ENCODE results near the gene MLXIP. TPM values are rescaled to one million over a fixed set of nuclear protein-coding genes. Genes with fewer than 3 reads are reported as not detected.

The MLXIP gene
- total RNA-seq, 1 experiment from 2014 or later = 16.7 TPM

- no peak overlapping the region for H3K27ac ChIP-seq (ENCODE audit: low read length)
- peaks cover 4% of the 10 kb centered on the region; the same call in 1 of the 2 replicates for H4K20me1 ChIP-seq (ENCODE audit: low read length)
- H3K9me2 ChIP-seq (replicated peaks; ENCODE audit: low read length) = no peaks in the 10 kb centered on the region
- peaks cover 100% of the 10 kb centered on the region for H3K79me2 ChIP-seq (ENCODE audit: low read length)
- no peak overlapping the region for H3K4me3 ChIP-seq (ENCODE audit: low read length)
- ATAC-seq = no peak
- peaks cover 4% of the 10 kb centered on the region for H3F3A ChIP-seq (ENCODE audit: low read length, unreplicated experiment)
- POLR2A ChIA-PET (ENCODE audit: unreplicated experiment) = interaction anchor here (1.2 kb wide), 1 partner anchor 10 kb away, joined by 11 read pairs; the partner anchor contains the start of gene MLXIP
- no peak for DNase-seq
- H3K4me1 ChIP-seq (ENCODE audit: insufficient read depth, low read length) = no peaks in the 10 kb centered on the region
- H3K9ac ChIP-seq (ENCODE audit: low read length) = no peak overlapping the region
- H3K4me2 ChIP-seq (ENCODE audit: low read length) = no peak overlapping the region
- H3K9me3 ChIP-seq (ENCODE audit: low read length) = no peaks in the 10 kb centered on the region
- BruUV-seq (replicated peaks) = no TSS peak
- H3K27me3 ChIP-seq (ENCODE audit: low read length) = no peaks in the 10 kb centered on the region
- no peak overlapping the region for H2AFZ ChIP-seq (ENCODE audit: low read length)
- intact Hi-C loops (cut with micrococcal nuclease) = no loop called here
- CTCF ChIA-PET = no interaction called here
- peaks cover 5% of the 10 kb centered on the region; the same call in 1 of the 2 replicates for H3K36me3 ChIP-seq (ENCODE audit: low read depth, low read length)
- TF ChIP-seq EZH2phosphoT487 (IDR thresholded peaks at IDR 0.05; ENCODE audit: borderline replicate concordance, low read length) (no peak), CTCF (conservative IDR thresholded peaks at IDR 0.05; ENCODE audit: low read depth, low read length) (no peak), EZH2 (IDR thresholded peaks at IDR 0.05; ENCODE audit: low read length, unreplicated experiment) (no peak)
These were observed 9.7 kb downstream of the MLXIP start for GRCh38 chr12:122088179-122088810.

- Histone ChIP-seq H3K27ac (ENCODE audit: low read length) (no peak overlapping the region), H2AFZ (ENCODE audit: low read length) (no peak overlapping the region), H3K4me2 (ENCODE audit: low read length) (no peak overlapping the region), H3K9ac (ENCODE audit: low read length) (no peak overlapping the region), H3K4me1 (ENCODE audit: insufficient read depth, low read length) (no peaks in the 10 kb centered on the region), H3K27me3 (ENCODE audit: low read length) (no peaks in the 10 kb centered on the region), H3K79me2 (ENCODE audit: low read length) (peaks cover 100% of the 10 kb centered on the region), H3F3A (ENCODE audit: low read length, unreplicated experiment) (peaks cover 4% of the 10 kb centered on the region), H3K36me3 (ENCODE audit: low read depth, low read length) (peaks cover 5% of the 10 kb centered on the region; the same call in 1 of the 2 replicates), H3K4me3 (ENCODE audit: low read length) (no peak overlapping the region), H3K9me2 (replicated peaks; ENCODE audit: low read length) (no peaks in the 10 kb centered on the region), H4K20me1 (ENCODE audit: low read length) (peaks cover 4% of the 10 kb centered on the region; the same call in 1 of the 2 replicates), H3K9me3 (ENCODE audit: low read length) (no peaks in the 10 kb centered on the region)
- no TSS peak for BruUV-seq (replicated peaks)
- ATAC-seq = no peak
- intact Hi-C loops (cut with micrococcal nuclease) = no loop called here
- POLR2A ChIA-PET (ENCODE audit: unreplicated experiment) = no interaction called here
- CTCF ChIA-PET = no interaction called here
- TF ChIP-seq EZH2 (IDR thresholded peaks at IDR 0.05; ENCODE audit: low read length, unreplicated experiment) (no peak), CTCF (conservative IDR thresholded peaks at IDR 0.05; ENCODE audit: low read depth, low read length) (no peak), EZH2phosphoT487 (IDR thresholded peaks at IDR 0.05; ENCODE audit: borderline replicate concordance, low read length) (no peak)
- no peak for DNase-seq
These were observed 10.5 kb downstream of the MLXIP start for GRCh38 chr12:122089077-122089476.

GRCh38 chr12:122090759-122091515 is 12.4 kb downstream of the MLXIP start:
- H3K9ac ChIP-seq (ENCODE audit: low read length) = no peak overlapping the region
- H2AFZ ChIP-seq (ENCODE audit: low read length) = no peak overlapping the region
- H3K4me1 ChIP-seq (ENCODE audit: insufficient read depth, low read length) = no peaks in the 10 kb centered on the region
- DNase-seq = no peak
- H3K9me2 ChIP-seq (replicated peaks; ENCODE audit: low read length) = no peaks in the 10 kb centered on the region
- H3K27me3 ChIP-seq (ENCODE audit: low read length) = no peaks in the 10 kb centered on the region
- H3K4me3 ChIP-seq (ENCODE audit: low read length) = no peak overlapping the region
- TF ChIP-seq CTCF (conservative IDR thresholded peaks at IDR 0.05; ENCODE audit: low read depth, low read length) (no peak), EZH2 (IDR thresholded peaks at IDR 0.05; ENCODE audit: low read length, unreplicated experiment) (no peak)
- CTCF ChIA-PET = no interaction called here
- H3K36me3 ChIP-seq (ENCODE audit: low read depth, low read length) = no peaks in the 10 kb centered on the region; the same call in 1 of the 2 replicates
- no peak overlapping the region for H3K27ac ChIP-seq (ENCODE audit: low read length)
- intact Hi-C loops (cut with micrococcal nuclease) = no loop called here
- peaks cover 4% of the 10 kb centered on the region for H3F3A ChIP-seq (ENCODE audit: low read length, unreplicated experiment)
- BruUV-seq (replicated peaks) = no TSS peak
- no peak for ATAC-seq
- H4K20me1 ChIP-seq (ENCODE audit: low read length) = peaks cover 4% of the 10 kb centered on the region; the same call in 1 of the 2 replicates
- POLR2A ChIA-PET (ENCODE audit: unreplicated experiment) = no interaction called here
- H3K4me2 ChIP-seq (ENCODE audit: low read length) = no peak overlapping the region
- H3K79me2 ChIP-seq (ENCODE audit: low read length) = peaks cover 97% of the 10 kb centered on the region
- H3K9me3 ChIP-seq (ENCODE audit: low read length) = no peaks in the 10 kb centered on the region

All from PC-3 (cell line).